T1000 (cell line): ENCODE measurements around the gene GTPBP3.
"Not testable (repeated sequence)": the region's sequence is repeated elsewhere in the genome, so short reads cannot be mapped to it uniquely, and the experiment has no call there.

Source experiments
- DNase-seq: peaks from one replicate; lab custom pipeline; 2025; ENCODE audit warnings: mixed read lengths; lab: John Stamatoyannopoulos, UW

GTPBP3 gene

GRCh38 chr19:17341386-17341785 lies 4.0 kb downstream of the GTPBP3 start:
- no peak for DNase-seq

DNA sequence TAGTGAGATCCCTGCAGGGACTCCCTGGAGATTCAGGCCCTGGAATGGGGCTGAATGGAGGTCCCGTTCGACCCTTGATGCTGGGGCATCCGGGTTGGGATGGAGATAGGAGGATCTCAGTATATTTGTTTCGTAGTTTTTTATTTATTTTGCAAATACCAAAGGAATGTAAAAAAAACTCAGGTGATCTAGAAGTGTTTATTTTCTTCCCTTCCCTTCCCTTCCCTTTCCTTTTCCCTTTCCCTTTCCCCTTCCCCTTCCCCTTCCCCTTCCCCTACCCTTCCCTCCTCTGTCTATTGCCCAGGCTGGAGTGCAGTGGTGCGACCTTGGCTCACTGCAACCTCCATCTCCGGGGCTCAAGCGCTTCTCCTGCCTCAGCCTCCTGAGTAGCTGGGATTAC lies 4.5 kb downstream of the GTPBP3 start:
- DNase-seq: no peak

- peak; percentile 46 for DNase-seq
Observed at GRCh38 chr19:17346109-17346671, 8.8 kb downstream of the GTPBP3 start.

DNA sequence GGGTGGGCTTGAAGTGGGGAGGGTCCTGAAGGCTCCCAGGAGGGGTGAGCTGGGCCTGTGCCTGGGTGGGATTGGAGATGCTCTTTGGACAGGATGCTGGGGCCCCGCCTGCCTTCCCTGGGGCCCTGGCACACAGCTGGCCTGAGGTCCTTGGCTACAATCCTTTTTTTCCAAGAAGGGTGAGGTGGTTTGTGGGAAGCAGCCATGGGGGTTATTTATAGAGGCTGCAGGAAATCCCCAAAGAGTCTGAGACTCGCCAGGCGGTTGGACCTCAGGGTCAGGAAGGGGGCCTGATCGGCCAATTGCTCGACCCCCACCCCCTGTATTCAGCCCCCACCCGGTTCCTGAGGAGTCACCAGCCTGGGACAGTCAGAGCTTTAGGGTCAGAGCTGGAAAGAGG lies 10.0 kb downstream of the GTPBP3 start:
- no peak for DNase-seq

- no peak for DNase-seq
Observed at GRCh38 chr19:17347877-17348276, 10.5 kb downstream of the GTPBP3 start.

GRCh38 chr19:17348700-17349099 lies 11.3 kb downstream of the GTPBP3 start:
- peak; percentile 37 for DNase-seq

- DNase-seq: no peak
Observed at GRCh38 chr19:17351815-17352435, 14.6 kb downstream of the GTPBP3 start.

GRCh38 chr19:17352608-17353280 lies 15.4 kb downstream of the GTPBP3 start:
- DNase-seq: no peak

GRCh38 chr19:17353386-17353785 lies 16.0 kb downstream of the GTPBP3 start:
- DNase-seq: no peak

- no peak for DNase-seq
Observed at GRCh38 chr19:17357078-17357666, 19.8 kb downstream of the GTPBP3 start.

- no peak for DNase-seq
Observed at GRCh38 chr19:17357724-17358123, 20.4 kb downstream of the GTPBP3 start.

DNA sequence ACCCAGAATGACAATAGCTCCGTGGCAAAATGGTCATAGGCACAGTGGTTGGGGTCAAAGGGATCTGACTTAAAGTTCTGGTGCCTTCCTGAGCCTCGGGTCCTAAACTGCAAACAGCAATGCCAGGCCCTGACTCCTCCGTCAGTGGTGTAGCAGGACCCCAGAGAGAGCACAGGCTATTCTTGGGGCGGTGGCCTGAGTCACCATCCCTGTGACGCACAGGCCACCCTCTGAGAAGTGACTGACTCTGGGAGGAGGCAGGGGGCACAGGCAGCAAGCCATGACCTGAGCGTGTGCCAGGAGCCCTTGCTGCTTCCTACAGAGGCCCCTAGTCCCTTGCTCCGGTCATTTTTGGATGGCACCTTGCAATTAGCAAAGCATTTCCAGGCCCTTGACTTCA lies 21.0 kb downstream of the GTPBP3 start:
- no peak for DNase-seq

DNA sequence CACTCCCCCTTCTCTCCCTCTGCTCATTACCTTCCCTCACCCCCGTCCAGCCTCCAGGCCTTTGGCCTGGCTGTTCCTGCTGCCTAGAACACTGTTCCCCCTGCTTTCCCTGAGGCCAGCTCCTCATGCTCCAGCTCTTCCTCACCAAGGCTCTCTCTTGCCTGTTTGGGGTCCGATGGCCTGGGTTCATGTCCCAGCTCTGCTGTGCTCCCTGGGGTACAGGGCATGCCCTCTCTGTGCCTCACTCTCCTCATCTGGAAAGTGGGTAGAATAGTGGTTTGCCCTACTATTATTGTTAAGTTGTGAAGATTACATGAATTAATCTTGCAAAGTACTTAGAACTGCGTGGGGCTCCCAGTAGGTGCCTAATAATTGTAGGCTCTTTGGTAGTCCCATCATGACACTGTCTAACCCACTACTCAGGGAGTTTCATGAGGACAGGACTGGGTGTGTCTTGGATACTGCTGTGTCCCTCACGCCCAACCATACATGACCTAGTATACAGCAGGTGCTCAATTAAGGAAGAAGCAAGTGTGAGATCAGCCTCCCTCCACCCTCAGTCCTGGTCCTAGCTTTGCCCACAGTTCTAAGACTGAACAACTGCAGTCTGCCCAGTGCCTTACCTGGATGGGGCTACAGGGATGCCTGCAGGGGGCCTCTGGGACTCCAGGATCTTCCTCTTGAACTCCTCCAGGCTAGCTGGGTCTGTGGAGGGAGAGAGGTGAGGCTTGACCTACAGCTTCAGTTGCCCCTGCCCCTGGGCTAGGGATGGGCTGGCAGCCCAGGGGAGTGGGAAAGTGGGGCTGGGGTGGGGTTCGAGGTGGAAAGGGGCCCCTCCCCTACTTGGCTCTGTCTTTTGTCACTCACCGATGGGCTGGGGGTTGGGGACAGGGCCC lies 22.8 kb downstream of the GTPBP3 start:
- no peak for DNase-seq

DNA sequence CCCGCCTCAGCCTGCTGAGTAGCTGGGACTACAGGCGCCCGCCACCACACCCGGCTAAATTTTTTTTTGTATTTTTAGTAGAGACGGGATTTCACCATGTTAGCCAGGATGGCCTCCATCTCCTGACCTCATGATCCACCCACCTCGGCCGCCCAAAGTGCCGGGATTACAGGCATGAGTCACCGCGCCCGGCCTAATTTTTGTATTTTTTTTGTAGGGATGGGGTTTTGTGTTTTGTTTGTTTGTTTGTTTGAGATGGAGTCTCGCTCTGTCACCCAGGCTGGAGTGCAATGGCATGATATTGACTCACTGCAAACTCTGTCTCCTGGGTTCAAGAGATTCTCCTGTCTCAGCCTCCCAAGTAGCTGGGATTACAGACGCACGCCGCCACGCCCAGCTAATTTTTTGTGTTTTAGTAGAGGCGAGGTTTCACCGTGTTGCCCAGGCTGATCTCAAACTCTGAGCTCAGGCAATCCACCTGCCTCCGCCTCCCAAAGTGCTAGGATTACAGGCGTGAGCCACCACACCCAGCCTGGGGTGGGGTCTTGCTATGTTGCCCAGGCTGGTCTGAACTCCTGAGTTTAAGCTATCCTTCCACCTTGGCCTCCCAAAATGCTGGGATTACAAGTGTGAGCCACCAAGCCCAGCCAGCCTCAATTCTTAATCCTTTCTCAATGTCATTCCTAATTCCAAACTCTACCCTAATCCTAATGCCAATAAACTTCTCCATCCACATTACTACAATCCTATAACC lies 26.7 kb downstream of the GTPBP3 start:
- not testable (repeated sequence) for DNase-seq

GRCh38 chr19:17365361-17365760 lies 28.0 kb downstream of the GTPBP3 start:
- no peak for DNase-seq

DNA sequence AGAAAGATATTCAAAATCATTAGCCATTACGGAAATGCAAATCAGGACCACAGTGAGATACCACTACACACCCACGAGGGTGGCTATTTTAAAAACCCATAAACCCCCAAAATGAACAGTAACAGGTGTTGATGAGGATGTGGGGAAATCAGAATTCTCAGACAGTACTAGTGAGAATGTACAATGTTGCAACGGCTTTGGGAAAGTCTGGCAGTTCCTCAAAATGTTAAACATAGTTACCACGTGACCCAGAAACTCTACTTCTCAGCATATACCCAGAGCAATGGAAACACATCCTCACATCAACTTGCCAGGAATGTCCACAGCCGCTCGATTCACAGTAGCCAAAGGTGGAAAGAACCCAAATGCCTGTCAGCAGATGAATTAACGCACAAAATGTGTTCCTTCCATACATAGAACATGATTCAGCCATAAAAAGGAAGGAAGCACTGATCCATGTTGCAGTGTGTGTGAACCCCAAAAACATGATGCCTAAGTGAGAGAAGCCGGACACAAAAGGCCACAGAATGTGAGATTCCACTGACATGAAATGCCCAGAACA lies 32.8 kb downstream of the GTPBP3 start:
- no peak for DNase-seq

DNA sequence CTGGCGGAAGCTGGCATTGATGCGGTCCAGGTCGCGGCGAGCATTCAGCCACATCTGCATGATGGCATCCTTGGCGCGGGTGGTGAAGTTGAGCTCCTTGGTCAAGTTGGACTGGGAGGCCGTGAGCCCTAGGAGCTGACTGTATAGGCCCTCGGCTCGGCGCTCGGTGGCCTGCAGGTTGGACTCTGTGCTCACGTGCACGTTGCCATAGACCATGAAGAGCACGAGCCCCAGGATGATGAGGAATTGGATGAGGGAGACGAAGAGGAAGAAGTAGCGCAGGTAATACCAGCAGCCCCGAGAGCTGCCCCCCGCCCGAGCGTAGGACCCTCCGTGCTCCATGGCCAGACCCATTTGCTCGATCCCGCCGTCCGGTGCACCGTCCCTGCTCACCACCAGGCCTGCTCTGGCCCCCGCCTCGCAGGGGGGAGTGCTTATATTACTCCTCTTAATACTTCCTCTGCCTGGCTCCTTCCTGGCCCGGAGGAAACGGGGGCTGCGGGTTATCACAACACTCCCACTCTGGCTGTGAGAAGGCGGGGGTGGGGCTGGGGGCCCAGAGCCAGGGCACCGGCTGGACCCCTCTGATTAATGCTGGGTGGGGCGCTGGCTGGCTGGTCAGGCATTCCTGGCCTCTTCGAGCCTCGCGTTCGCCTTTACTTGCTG lies 39.7 kb downstream of the GTPBP3 start, which contains the start of gene PLVAP:
TSS of gene PLVAP (minus strand) at position 408 of the 666 bp plus-strand sequence. CDS start at position 354, 54 bp downstream.
- DNase-seq: no peak

- no peak for DNase-seq
Observed at GRCh38 chr19:17378271-17378670, 40.9 kb downstream of the GTPBP3 start.

- DNase-seq: no peak
Observed at GRCh38 chr19:17379221-17379631, 41.9 kb downstream of the GTPBP3 start.

GRCh38 chr19:17380426-17381138 lies 43.2 kb downstream of the GTPBP3 start:
- no peak for DNase-seq
